Panc1 (cell line): ENCODE measurements around the gene CLEC6A.

Experiments used
- POLR2AphosphoS5 ChIP-seq: IDR thresholded peaks from 2 replicates; pipeline ENCODE4 v1.6.1; 2012; ENCODE audit warnings: mild to moderate bottlenecking, low read depth, low read length, moderate library complexity
- REST ChIP-seq, 2 experiments: IDR thresholded peaks; 2 replicates each; pipeline ENCODE4 v1.6.1; 2011 to 2012; ENCODE audit warnings: low read depth in 2 of 2, control low read depth in 1 of 2, low read length in 1 of 2, mild to moderate bottlenecking in 1 of 2, moderate library complexity in 1 of 2; ENCODE audit not compliant: insufficient read depth in 1 of 2
- SIN3A ChIP-seq: IDR thresholded peaks from 2 replicates; pipeline ENCODE4 v1.6.1; 2012; ENCODE audit warnings: low read depth, mild to moderate bottlenecking, low read length, moderate library complexity, borderline replicate concordance; ENCODE audit not compliant: insufficient read depth
- TCF7L2 ChIP-seq: IDR thresholded peaks from 2 replicates; pipeline ENCODE4 v1.6.1; 2011; ENCODE audit warnings: mild to moderate bottlenecking, low read depth, low read length, inconsistent platforms
- TF ChIP-seq, protein P1 (sequence below): fragments of 450-650 bp; IDR thresholded peaks from 2 replicates; pipeline ENCODE4 v1.5.1; 2017; ENCODE audit warnings: mild to moderate bottlenecking

DNA sequence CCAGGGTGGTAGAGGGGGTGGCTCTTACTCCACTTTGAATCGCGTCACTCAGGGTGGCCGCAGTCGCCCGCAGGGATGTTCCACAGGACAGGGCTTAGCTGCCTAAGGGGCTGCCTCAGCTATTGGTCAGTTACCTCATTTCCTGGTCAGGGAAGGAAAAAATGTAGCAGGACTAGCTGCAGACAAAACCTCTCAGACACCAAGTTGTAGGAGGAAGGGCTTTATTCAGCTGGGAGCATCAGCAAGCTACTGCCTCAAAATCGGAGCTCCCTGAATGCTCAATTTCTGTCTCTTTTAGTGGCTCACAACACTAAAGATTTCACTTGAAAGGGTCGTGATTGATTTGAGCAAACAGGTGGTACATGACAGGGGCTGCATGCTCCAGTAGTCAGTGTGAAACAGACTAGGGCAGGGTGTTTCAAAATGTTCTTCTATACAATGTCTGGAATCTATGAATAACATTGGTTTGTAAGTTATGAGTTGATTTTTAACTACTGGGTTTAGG is 6.4 kb upstream of the CLEC6A start:
- TF ChIP-seq, protein P1, sequence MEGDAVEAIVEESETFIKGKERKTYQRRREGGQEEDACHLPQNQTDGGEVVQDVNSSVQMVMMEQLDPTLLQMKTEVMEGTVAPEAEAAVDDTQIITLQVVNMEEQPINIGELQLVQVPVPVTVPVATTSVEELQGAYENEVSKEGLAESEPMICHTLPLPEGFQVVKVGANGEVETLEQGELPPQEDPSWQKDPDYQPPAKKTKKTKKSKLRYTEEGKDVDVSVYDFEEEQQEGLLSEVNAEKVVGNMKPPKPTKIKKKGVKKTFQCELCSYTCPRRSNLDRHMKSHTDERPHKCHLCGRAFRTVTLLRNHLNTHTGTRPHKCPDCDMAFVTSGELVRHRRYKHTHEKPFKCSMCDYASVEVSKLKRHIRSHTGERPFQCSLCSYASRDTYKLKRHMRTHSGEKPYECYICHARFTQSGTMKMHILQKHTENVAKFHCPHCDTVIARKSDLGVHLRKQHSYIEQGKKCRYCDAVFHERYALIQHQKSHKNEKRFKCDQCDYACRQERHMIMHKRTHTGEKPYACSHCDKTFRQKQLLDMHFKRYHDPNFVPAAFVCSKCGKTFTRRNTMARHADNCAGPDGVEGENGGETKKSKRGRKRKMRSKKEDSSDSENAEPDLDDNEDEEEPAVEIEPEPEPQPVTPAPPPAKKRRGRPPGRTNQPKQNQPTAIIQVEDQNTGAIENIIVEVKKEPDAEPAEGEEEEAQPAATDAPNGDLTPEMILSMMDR = no peak
- TF ChIP-seq POLR2AphosphoS5 = no peak
- no peak for TF ChIP-seq REST (IDR thresholded peaks at IDR 0.05; ENCODE audit: insufficient read depth in 1 of 2, low read depth in 2 of 2, low read length in 1 of 2)
- no peak for TF ChIP-seq SIN3A
- TF ChIP-seq TCF7L2 = no peak
